Measurements from ENCODE around the gene ANKRD60.

The ANKRD60 gene

DNA sequence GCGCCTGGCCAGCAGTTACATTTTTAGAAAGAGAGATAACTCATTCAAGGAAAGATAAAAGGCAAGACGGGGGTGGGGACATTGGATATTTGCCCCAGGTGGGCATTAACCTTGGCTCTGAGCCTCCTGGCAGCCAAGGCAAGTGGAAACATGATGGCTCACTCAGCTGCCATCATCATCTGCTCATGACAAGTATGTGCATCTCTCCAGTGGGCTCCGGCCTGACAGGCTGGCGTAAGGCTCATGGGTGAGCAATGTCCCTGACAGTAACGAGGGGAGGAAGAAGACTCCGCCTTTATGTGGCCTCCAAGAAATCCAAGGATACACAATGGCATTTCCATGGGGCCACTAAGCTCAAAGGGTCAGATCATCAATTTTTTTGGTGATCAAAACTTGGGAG is 13.3 kb downstream of the ANKRD60 start:
- H3K23ac ChIP-seq (ENCODE audit: low read length in 2 of 2) = no peak overlapping the region
- H2BK15ac ChIP-seq (ENCODE audit: low read depth, poor library complexity, severe bottlenecking) = no peak overlapping the region
- H2AK5ac ChIP-seq (ENCODE audit: low read length, severe bottlenecking) = no peak overlapping the region
- no peak overlapping the region for H4K8ac ChIP-seq (ENCODE audit: low read length)
- H2AFZ ChIP-seq (ENCODE audit: low read depth, low read length) = no peak overlapping the region
- H2BK5ac ChIP-seq (ENCODE audit: low read depth, low read length, poor library complexity, severe bottlenecking) = no peak overlapping the region
- H3K4me1 ChIP-seq (ENCODE audit: control insufficient read depth, insufficient read depth, low read depth, low read length) = no peaks in the 10 kb centered on the region
- WGBS = 89% methylated on average over 6 of the region's 6 CpGs
- H3K4ac ChIP-seq (ENCODE audit: low read depth in 1 of 2, low read length in 2 of 2) = no peak overlapping the region
- no peak overlapping the region for H2BK12ac ChIP-seq (ENCODE audit: low read length in 2 of 2)
- no peak for DNase-seq
- H3K27me3 ChIP-seq (ENCODE audit: control insufficient read depth in 1 of 2, insufficient read depth in 1 of 2, low read length in 2 of 2) = peaks cover 44 to 90% of the 10 kb centered on the region in 2 experiments
- H3K4me3 ChIP-seq (ENCODE audit: insufficient read depth in 1 of 2, low read depth in 1 of 2, low read length in 2 of 2) = no peak overlapping the region
- no peak overlapping the region for H3K27ac ChIP-seq (ENCODE audit: low read length, poor library complexity, severe bottlenecking)
- H3K36me3 ChIP-seq (ENCODE audit: control insufficient read depth in 1 of 2, insufficient read depth in 2 of 2, low read depth in 1 of 2, low read length in 2 of 2) = no peaks in the 10 kb centered on the region
- no peak overlapping the region for H3K18ac ChIP-seq (ENCODE audit: low read depth in 1 of 2, low read length in 2 of 2)
- H3K79me1 ChIP-seq (replicated peaks; ENCODE audit: low read length, poor library complexity, severe bottlenecking) = no peaks in the 10 kb centered on the region
- no peak overlapping the region for H2BK120ac ChIP-seq (ENCODE audit: low read depth, low read length)
- H3K14ac ChIP-seq (ENCODE audit: low read length in 2 of 2) = no peak overlapping the region
- no peak overlapping the region for H4K91ac ChIP-seq (ENCODE audit: low read length)
- no peak overlapping the region for H3K4me2 ChIP-seq (ENCODE audit: low read length, poor library complexity, severe bottlenecking)
- H3K9me3 ChIP-seq (ENCODE audit: control insufficient read depth, low read length) = no peaks in the 10 kb centered on the region
- no peak overlapping the region for H3K9ac ChIP-seq (ENCODE audit: low read length)

- Histone ChIP-seq H3K4me1 (ENCODE audit: control insufficient read depth, insufficient read depth, low read depth, low read length) (peaks cover 2% of the 10 kb centered on the region), H2AFZ (ENCODE audit: low read depth, low read length) (no peak overlapping the region), H3K9me3 (ENCODE audit: control insufficient read depth, low read length) (no peaks in the 10 kb centered on the region), H4K8ac (ENCODE audit: low read length) (no peak overlapping the region), H2BK120ac (ENCODE audit: low read depth, low read length) (no peak overlapping the region), H4K91ac (ENCODE audit: low read length) (no peak overlapping the region), H3K4me2 (ENCODE audit: low read length, poor library complexity, severe bottlenecking) (no peak overlapping the region), H3K79me1 (replicated peaks; ENCODE audit: low read length, poor library complexity, severe bottlenecking) (no peaks in the 10 kb centered on the region), H3K36me3 (ENCODE audit: control insufficient read depth in 1 of 2, insufficient read depth in 2 of 2, low read depth in 1 of 2, low read length in 2 of 2) (no peaks in the 10 kb centered on the region), H2BK15ac (ENCODE audit: low read depth, poor library complexity, severe bottlenecking) (no peak overlapping the region), H3K14ac (ENCODE audit: low read length in 2 of 2) (no peak overlapping the region), H3K9ac (ENCODE audit: low read length) (no peak overlapping the region), H2BK12ac (ENCODE audit: low read length in 2 of 2) (no peak overlapping the region), H3K23ac (ENCODE audit: low read length in 2 of 2) (no peak overlapping the region), H3K27ac (ENCODE audit: low read length, poor library complexity, severe bottlenecking) (no peak overlapping the region), H3K27me3 (ENCODE audit: control insufficient read depth in 1 of 2, insufficient read depth in 1 of 2, low read length in 2 of 2) (peaks cover 39 to 86% of the 10 kb centered on the region in 2 experiments), H2AK5ac (ENCODE audit: low read length, severe bottlenecking) (no peak overlapping the region), H3K18ac (ENCODE audit: low read depth in 1 of 2, low read length in 2 of 2) (no peak overlapping the region), H2BK5ac (ENCODE audit: low read depth, low read length, poor library complexity, severe bottlenecking) (no peak overlapping the region), H3K4ac (ENCODE audit: low read depth in 1 of 2, low read length in 2 of 2) (no peak overlapping the region), H3K4me3 (ENCODE audit: insufficient read depth in 1 of 2, low read depth in 1 of 2, low read length in 2 of 2) (no peak overlapping the region)
- 77% methylated on average over 8 of the region's 8 CpGs for WGBS
- no peak for DNase-seq
These were observed 14.1 kb downstream of the ANKRD60 start for GRCh38 chr20:58214310-58214709.

DNA sequence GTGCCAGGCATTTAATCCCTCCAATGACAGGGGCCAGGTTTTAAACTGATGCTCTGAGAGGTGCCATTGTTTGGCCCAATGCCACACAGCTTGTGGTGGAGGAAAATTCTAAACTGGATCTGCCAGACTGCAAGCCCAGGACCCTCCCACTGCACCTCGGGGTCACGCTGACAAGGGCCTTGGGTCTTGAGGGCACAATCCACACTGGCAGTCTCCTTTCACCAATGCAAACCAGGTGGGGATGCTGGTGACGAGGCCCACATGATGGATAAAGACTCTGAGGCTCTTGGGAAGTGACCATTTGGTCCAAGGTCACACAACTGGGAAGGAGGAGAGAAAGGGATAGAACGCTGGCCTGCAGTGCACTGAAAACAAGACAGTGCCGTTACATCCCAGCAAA is 14.7 kb downstream of the ANKRD60 start:
- no peaks in the 10 kb centered on the region for H3K9me3 ChIP-seq (ENCODE audit: control insufficient read depth, low read length)
- peaks cover 2% of the 10 kb centered on the region for H3K4me1 ChIP-seq (ENCODE audit: control insufficient read depth, insufficient read depth, low read depth, low read length)
- no peak overlapping the region for H2BK12ac ChIP-seq (ENCODE audit: low read length in 2 of 2)
- H2AFZ ChIP-seq (ENCODE audit: low read depth, low read length) = no peak overlapping the region
- no peak overlapping the region for H3K27ac ChIP-seq (ENCODE audit: low read length, poor library complexity, severe bottlenecking)
- WGBS = 80% methylated on average over 4 of the region's 5 CpGs
- peak overlapping the region; percentile 29 for H4K91ac ChIP-seq (ENCODE audit: low read length)
- H3K14ac ChIP-seq (ENCODE audit: low read length in 2 of 2) = no peak overlapping the region
- no peak overlapping the region for H3K4me2 ChIP-seq (ENCODE audit: low read length, poor library complexity, severe bottlenecking)
- H3K79me1 ChIP-seq (replicated peaks; ENCODE audit: low read length, poor library complexity, severe bottlenecking) = no peaks in the 10 kb centered on the region
- H3K9ac ChIP-seq (ENCODE audit: low read length) = no peak overlapping the region
- no peak overlapping the region for H2AK5ac ChIP-seq (ENCODE audit: low read length, severe bottlenecking)
- H3K27me3 ChIP-seq (ENCODE audit: control insufficient read depth in 1 of 2, insufficient read depth in 1 of 2, low read length in 2 of 2) = peaks cover 39 to 80% of the 10 kb centered on the region in 2 experiments
- no peak overlapping the region for H3K23ac ChIP-seq (ENCODE audit: low read length in 2 of 2)
- no peak for DNase-seq
- no peak overlapping the region for H2BK120ac ChIP-seq (ENCODE audit: low read depth, low read length)
- no peak overlapping the region for H3K4ac ChIP-seq (ENCODE audit: low read depth in 1 of 2, low read length in 2 of 2)
- no peak overlapping the region for H2BK5ac ChIP-seq (ENCODE audit: low read depth, low read length, poor library complexity, severe bottlenecking)
- H2BK15ac ChIP-seq (ENCODE audit: low read depth, poor library complexity, severe bottlenecking) = no peak overlapping the region
- no peak overlapping the region for H4K8ac ChIP-seq (ENCODE audit: low read length)
- no peak overlapping the region for H3K18ac ChIP-seq (ENCODE audit: low read depth in 1 of 2, low read length in 2 of 2)
- H3K36me3 ChIP-seq (ENCODE audit: control insufficient read depth in 1 of 2, insufficient read depth in 2 of 2, low read depth in 1 of 2, low read length in 2 of 2) = no peaks in the 10 kb centered on the region
- no peak overlapping the region for H3K4me3 ChIP-seq (ENCODE audit: insufficient read depth in 1 of 2, low read depth in 1 of 2, low read length in 2 of 2)

GRCh38 chr20:58213121-58213520 is 15.3 kb downstream of the ANKRD60 start:
- Histone ChIP-seq H3K36me3 (ENCODE audit: control insufficient read depth in 1 of 2, insufficient read depth in 2 of 2, low read depth in 1 of 2, low read length in 2 of 2) (no peaks in the 10 kb centered on the region), H3K4me2 (ENCODE audit: low read length, poor library complexity, severe bottlenecking) (no peak overlapping the region), H3K27me3 (ENCODE audit: control insufficient read depth in 1 of 2, insufficient read depth in 1 of 2, low read length in 2 of 2) (peaks cover 38 to 76% of the 10 kb centered on the region in 2 experiments), H3K4me3 (ENCODE audit: insufficient read depth in 1 of 2, low read depth in 1 of 2, low read length in 2 of 2) (no peak overlapping the region), H2BK15ac (ENCODE audit: low read depth, poor library complexity, severe bottlenecking) (no peak overlapping the region), H3K27ac (ENCODE audit: low read length, poor library complexity, severe bottlenecking) (no peak overlapping the region), H3K9ac (ENCODE audit: low read length) (no peak overlapping the region), H2BK12ac (ENCODE audit: low read length in 2 of 2) (no peak overlapping the region), H2AFZ (ENCODE audit: low read depth, low read length) (no peak overlapping the region), H3K4me1 (ENCODE audit: control insufficient read depth, insufficient read depth, low read depth, low read length) (peaks cover 2% of the 10 kb centered on the region), H3K18ac (ENCODE audit: low read depth in 1 of 2, low read length in 2 of 2) (no peak overlapping the region), H2AK5ac (ENCODE audit: low read length, severe bottlenecking) (no peak overlapping the region), H3K4ac (ENCODE audit: low read depth in 1 of 2, low read length in 2 of 2) (no peak overlapping the region), H4K8ac (ENCODE audit: low read length) (no peak overlapping the region), H4K91ac (ENCODE audit: low read length) (no peak overlapping the region), H2BK120ac (ENCODE audit: low read depth, low read length) (no peak overlapping the region), H3K14ac (ENCODE audit: low read length in 2 of 2) (no peak overlapping the region), H3K23ac (ENCODE audit: low read length in 2 of 2) (no peak overlapping the region), H3K9me3 (ENCODE audit: control insufficient read depth, low read length) (no peaks in the 10 kb centered on the region), H3K79me1 (replicated peaks; ENCODE audit: low read length, poor library complexity, severe bottlenecking) (no peaks in the 10 kb centered on the region), H2BK5ac (ENCODE audit: low read depth, low read length, poor library complexity, severe bottlenecking) (no peak overlapping the region)
- DNase-seq = no peak
- 80% methylated on average over 7 of the region's 8 CpGs for WGBS
